Neutrophil (primary cell): ENCODE data around the gene COPZ2.
A peak's percentile ranks its signal among the peaks of the same experiment; 100 is the strongest.
"Not testable (repeated sequence)": the region's sequence is repeated elsewhere in the genome, so short reads cannot be mapped to it uniquely, and the experiment has no call there.

Experiments used
- H3K27ac ChIP-seq: fragments of 200-600 bp; sonication (generic); 2 replicates; pipeline ENCODE4 v1.5.1; 2016; ENCODE audit warnings: mild to moderate bottlenecking, moderate library complexity
- H3K27me3 ChIP-seq: fragments of 200-600 bp; sonication (generic); 2 replicates; pipeline ENCODE4 v1.6.0; 2016; ENCODE audit warnings: mild to moderate bottlenecking
- H3K36me3 ChIP-seq: fragments of 200-600 bp; sonication (generic); 2 replicates; pipeline ENCODE4 v1.5.1; 2017
- H3K4me1 ChIP-seq, 2 experiments: fragments of 200-600 bp in 1 of 2; sonication (generic) in 1 of 2; 1 replicate in 1 of 2; 2 replicates in 1 of 2; pipeline versions ENCODE4 v1.5.1 to v1.6.1; 2013 to 2016; ENCODE audit warnings: low read depth in 1 of 2, low read length in 1 of 2, mild to moderate bottlenecking in 1 of 2, moderate library complexity in 1 of 2; ENCODE audit not compliant: control insufficient read depth in 1 of 2, insufficient read depth in 1 of 2
- H3K4me3 ChIP-seq, 2 experiments: fragments of 200-600 bp in 1 of 2; sonication (generic) in 1 of 2; 1 replicate in 1 of 2; 2 replicates in 1 of 2; pipeline ENCODE4 v1.5.1; 2013 to 2016; ENCODE audit warnings: low read depth in 1 of 2, low read length in 1 of 2, mild to moderate bottlenecking in 1 of 2, moderate library complexity in 1 of 2
- H3K9me3 ChIP-seq: fragments of 200-600 bp; sonication (generic); 2 replicates; pipeline ENCODE4 v1.5.1; 2016
- CTCF ChIP-seq: fragments of 200-600 bp; sonication (generic); IDR thresholded peaks from 2 replicates; pipeline ENCODE4 v1.5.1; 2016; ENCODE audit warnings: antibody characterized with exemption

The COPZ2 gene

GRCh38 chr17:48003417-48004151, 34.0 kb downstream of the COPZ2 start:
- Histone ChIP-seq H3K27ac (no peak overlapping the region), H3K4me3 (no peak overlapping the region), H3K4me1 (peaks cover 13 to 16% of the 10 kb centered on the region in 2 experiments), H3K9me3 (no peaks in the 10 kb centered on the region), H3K36me3 (no peaks in the 10 kb centered on the region), H3K27me3 (peaks cover 30% of the 10 kb centered on the region)
- no peak for TF ChIP-seq CTCF

GRCh38 chr17:48002916-48003416, 34.6 kb downstream of the COPZ2 start:
- H3K27me3 ChIP-seq: peaks cover 31% of the 10 kb centered on the region
- no peak overlapping the region for H3K4me3 ChIP-seq
- no peaks in the 10 kb centered on the region for H3K36me3 ChIP-seq
- H3K4me1 ChIP-seq: peaks cover 13 to 16% of the 10 kb centered on the region in 2 experiments
- peak overlapping the region; percentile 69 for H3K27ac ChIP-seq
- no peak for TF ChIP-seq CTCF
- no peaks in the 10 kb centered on the region for H3K9me3 ChIP-seq

- Histone ChIP-seq H3K4me3 (peak overlapping the region in 1 of 2 experiments; percentile 11), H3K36me3 (no peaks in the 10 kb centered on the region), H3K27ac (peak overlapping the region; percentile 69), H3K9me3 (no peaks in the 10 kb centered on the region), H3K4me1 (peaks cover 13 to 16% of the 10 kb centered on the region in 2 experiments), H3K27me3 (peaks cover 29% of the 10 kb centered on the region)
- no peak for TF ChIP-seq CTCF
These were observed 35.2 kb downstream of the COPZ2 start for GRCh38 chr17:48002266-48002915.

- Histone ChIP-seq H3K4me1 (peaks cover 13 to 16% of the 10 kb centered on the region in 2 experiments), H3K27me3 (peaks cover 24% of the 10 kb centered on the region)
- H3K36me3 ChIP-seq, H3K9me3 ChIP-seq, H3K27ac ChIP-seq, H3K4me3 ChIP-seq: not testable (repeated sequence)
These were observed 35.9 kb downstream of the COPZ2 start for GRCh38 chr17:48001657-48002056.

- Histone ChIP-seq H3K36me3 (no peaks in the 10 kb centered on the region), H3K27me3 (peaks cover 24% of the 10 kb centered on the region), H3K27ac (no peak overlapping the region), H3K4me1 (peaks cover 13 to 16% of the 10 kb centered on the region in 2 experiments), H3K9me3 (no peaks in the 10 kb centered on the region), H3K4me3 (no peak overlapping the region)
- no peak for TF ChIP-seq CTCF
These were observed 36.4 kb downstream of the COPZ2 start for GRCh38 chr17:48001197-48001596.

GRCh38 chr17:47999582-47999981, 38.0 kb downstream of the COPZ2 start:
- Histone ChIP-seq H3K4me1 (peaks cover 13 to 16% of the 10 kb centered on the region in 2 experiments), H3K9me3 (no peaks in the 10 kb centered on the region), H3K36me3 (no peaks in the 10 kb centered on the region), H3K27me3 (peaks cover 13% of the 10 kb centered on the region), H3K4me3 (no peak overlapping the region), H3K27ac (no peak overlapping the region)
- no peak for TF ChIP-seq CTCF
